ENCODE measurements around the gene RNF152.

GRCh38 chr18:61766266-61766884 is 126.4 kb downstream of the RNF152 start:
- TF ChIP-seq, protein P1, sequence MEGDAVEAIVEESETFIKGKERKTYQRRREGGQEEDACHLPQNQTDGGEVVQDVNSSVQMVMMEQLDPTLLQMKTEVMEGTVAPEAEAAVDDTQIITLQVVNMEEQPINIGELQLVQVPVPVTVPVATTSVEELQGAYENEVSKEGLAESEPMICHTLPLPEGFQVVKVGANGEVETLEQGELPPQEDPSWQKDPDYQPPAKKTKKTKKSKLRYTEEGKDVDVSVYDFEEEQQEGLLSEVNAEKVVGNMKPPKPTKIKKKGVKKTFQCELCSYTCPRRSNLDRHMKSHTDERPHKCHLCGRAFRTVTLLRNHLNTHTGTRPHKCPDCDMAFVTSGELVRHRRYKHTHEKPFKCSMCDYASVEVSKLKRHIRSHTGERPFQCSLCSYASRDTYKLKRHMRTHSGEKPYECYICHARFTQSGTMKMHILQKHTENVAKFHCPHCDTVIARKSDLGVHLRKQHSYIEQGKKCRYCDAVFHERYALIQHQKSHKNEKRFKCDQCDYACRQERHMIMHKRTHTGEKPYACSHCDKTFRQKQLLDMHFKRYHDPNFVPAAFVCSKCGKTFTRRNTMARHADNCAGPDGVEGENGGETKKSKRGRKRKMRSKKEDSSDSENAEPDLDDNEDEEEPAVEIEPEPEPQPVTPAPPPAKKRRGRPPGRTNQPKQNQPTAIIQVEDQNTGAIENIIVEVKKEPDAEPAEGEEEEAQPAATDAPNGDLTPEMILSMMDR (IDR thresholded peaks at IDR 0.05; ENCODE audit: poor library complexity, severe bottlenecking): no peak
- TF ChIP-seq EZH2 (IDR thresholded peaks at IDR 0.05; ENCODE audit: borderline replicate concordance, insufficient read depth, low read length, poor library complexity, severe bottlenecking) (no peak), EP300 (conservative IDR thresholded peaks at IDR 0.05; ENCODE audit: poor library complexity, severe bottlenecking) (no peak), TAF1 (IDR thresholded peaks at IDR 0.05; ENCODE audit: low read depth) (no peak), REST (IDR thresholded peaks at IDR 0.05; ENCODE audit: borderline replicate concordance) (no peak), POLR2AphosphoS5 (IDR thresholded peaks at IDR 0.05) (no peak)
